CD4-positive, alpha-beta memory T cell (primary cell): ENCODE results near the gene EFCAB12. TPM values are rescaled to one million over a fixed set of nuclear protein-coding genes. Genes with fewer than 3 reads are reported as not detected.
A peak's percentile ranks its signal among the peaks of the same experiment; 100 is the strongest.

Source experiments
- CTCF ChIA-PET: fragments of 350-600 bp; sonication (Branson Sonifier 250); formaldehyde crosslinking; loops from one replicate; lab custom pipeline; 2021; ENCODE audit warnings: inconsistent platforms; ENCODE audit not compliant: partially characterized antibody; lab: Charles Lee
- POLR2A ChIA-PET: fragments of 350-600 bp; sonication (Branson Sonifier 250); formaldehyde crosslinking; loops from one replicate; lab custom pipeline; 2021; ENCODE audit not compliant: partially characterized antibody; lab: Charles Lee
- DNase-seq, 5 donors: peaks; one replicate each; pipeline versions ENCODE4 v3.0.0 to v3.0.0-alpha.2; 2020 to 2022; ENCODE audit warnings: mixed read lengths in 1 of 5
- H3K27ac ChIP-seq: one replicate; pipeline ENCODE4 v1.7.0; 2013; ENCODE audit warnings: low read depth, low read length
- H3K27me3 ChIP-seq: 2 replicates; pipeline ENCODE4 v1.7.0; 2013; ENCODE audit warnings: mild to moderate bottlenecking, low read length, moderate library complexity; ENCODE audit not compliant: insufficient read depth
- H3K36me3 ChIP-seq: 2 replicates; pipeline ENCODE4 v1.7.0; 2013; ENCODE audit warnings: mild to moderate bottlenecking, low read length, moderate library complexity; ENCODE audit not compliant: insufficient read depth
- H3K4me1 ChIP-seq: 2 replicates; pipeline ENCODE4 v1.7.0; 2013; ENCODE audit warnings: mild to moderate bottlenecking, low read length, moderate library complexity; ENCODE audit not compliant: insufficient read depth
- H3K4me3 ChIP-seq, 2 donors: one replicate each; pipeline ENCODE4 v1.7.0; 2013; ENCODE audit warnings: low read length in 2 of 2, mild to moderate bottlenecking in 1 of 2
- H3K9me3 ChIP-seq, 2 donors: one replicate each; pipeline ENCODE4 v1.7.0; 2013; ENCODE audit warnings: low read length in 2 of 2, control low read depth in 1 of 2; ENCODE audit not compliant: control insufficient read depth in 1 of 2
- H3K27ac Mint-ChIP-seq, 7 donors: one replicate each; pipeline ENCODE4 v1.8.0; 2020 to 2021; ENCODE audit warnings: mixed read lengths in 7 of 7, mild to moderate bottlenecking in 6 of 7, inconsistent platforms in 3 of 7, moderate library complexity in 3 of 7
- H3K27me3 Mint-ChIP-seq, 2 donors: one replicate each; pipeline ENCODE4 v1.8.0; 2020 to 2021; ENCODE audit warnings: mixed read lengths in 2 of 2
- H3K36me3 Mint-ChIP-seq, 2 donors: one replicate each; pipeline ENCODE4 v1.8.0; 2020 to 2021; ENCODE audit warnings: mixed read lengths in 2 of 2, inconsistent platforms in 1 of 2, mild to moderate bottlenecking in 1 of 2
- H3K4me1 Mint-ChIP-seq, 4 donors: one replicate each; pipeline ENCODE4 v1.8.0; 2020 to 2021; ENCODE audit warnings: mixed read lengths in 4 of 4, mild to moderate bottlenecking in 1 of 4
- H3K4me3 Mint-ChIP-seq, 8 donors: one replicate each; pipeline ENCODE4 v1.8.0; 2020 to 2021; ENCODE audit warnings: mixed read lengths in 8 of 8, mild to moderate bottlenecking in 7 of 8, moderate library complexity in 6 of 8, inconsistent platforms in 3 of 8
- H3K9me3 Mint-ChIP-seq, 8 donors: one replicate each; pipeline ENCODE4 v1.8.0; 2020 to 2021; ENCODE audit warnings: mixed read lengths in 8 of 8, mild to moderate bottlenecking in 5 of 8, inconsistent platforms in 3 of 8, moderate library complexity in 1 of 8
- intact Hi-C: fragments of 100-400 bp; cut with micrococcal nuclease; formaldehyde crosslinking; loops from one replicate; pipeline ENCODE4 v1.15.1; 2023
- polyA plus RNA-seq, 2 donors: library from polyadenylated mRNA; unstranded; fragments of 300-500 nt; fragmentation: Illumina TruSeq; gene quantifications; one replicate each; pipeline ENCODE4 v1.2.3, GENCODE V29; 2021
- total RNA-seq, 2 experiments: library from RNA; stranded (reverse); gene quantifications; one replicate each; pipeline ENCODE4 v1.2.3, GENCODE V29; 2021

EFCAB12 gene
- total and polyA plus RNA-seq, 4 experiments from 2014 or later: 0.09 to 1.6 (median 1.5) TPM; not detected in 1

GRCh38 chr3:129424185-129424841 lies 4.1 kb downstream of the EFCAB12 start:
- peaks cover 0 to 10% of the 10 kb centered on the region in 2 donors for H3K36me3 Mint-ChIP-seq
- H3K9me3 ChIP-seq: no peaks in the 10 kb centered on the region
- H3K4me1 Mint-ChIP-seq: peaks cover 12 to 21% (median 16%) of the 10 kb centered on the region in 4 donors
- no peaks in the 10 kb centered on the region for H3K27me3 ChIP-seq
- H3K9me3 Mint-ChIP-seq: peaks cover 0 to 2% (median 0%) of the 10 kb centered on the region in 8 donors
- CTCF ChIA-PET: no interaction called here
- intact Hi-C loops: loop anchor here (10.0 kb wide), 1 partner anchor 450 kb away; no protein-coding TSS in a partner anchor
- no peak overlapping the region for H3K4me3 Mint-ChIP-seq
- H3K36me3 ChIP-seq: no peaks in the 10 kb centered on the region
- POLR2A ChIA-PET: no interaction called here
- H3K27me3 Mint-ChIP-seq: no peaks in the 10 kb centered on the region
- H3K4me3 ChIP-seq: no peak overlapping the region
- no peak overlapping the region for H3K27ac ChIP-seq
- H3K27ac Mint-ChIP-seq: peak overlapping the region in 1 of 7 donors; percentile 46
- H3K4me1 ChIP-seq: peaks cover 15% of the 10 kb centered on the region
- DNase-seq: no peak

- intact Hi-C loops: loop anchor here (10.0 kb wide), 1 partner anchor 448 kb away; no protein-coding TSS in a partner anchor
- no peaks in the 10 kb centered on the region for H3K36me3 Mint-ChIP-seq
- no peaks in the 10 kb centered on the region for H3K36me3 ChIP-seq
- no peaks in the 10 kb centered on the region for H3K9me3 ChIP-seq
- H3K27ac ChIP-seq: no peak overlapping the region
- H3K27me3 Mint-ChIP-seq: no peaks in the 10 kb centered on the region
- H3K27me3 ChIP-seq: no peaks in the 10 kb centered on the region
- H3K4me3 Mint-ChIP-seq: no peak overlapping the region
- H3K4me1 ChIP-seq: peaks cover 3% of the 10 kb centered on the region
- H3K27ac Mint-ChIP-seq: no peak overlapping the region
- no peak overlapping the region for H3K4me3 ChIP-seq
- peaks cover 2 to 7% (median 4%) of the 10 kb centered on the region in 4 donors for H3K4me1 Mint-ChIP-seq
- ChIA-PET POLR2A (no interaction called here), CTCF (no interaction called here)
- H3K9me3 Mint-ChIP-seq: no peaks in the 10 kb centered on the region
- no peak for DNase-seq
These were observed 5.5 kb downstream of the EFCAB12 start for GRCh38 chr3:129422897-129423296.

DNA sequence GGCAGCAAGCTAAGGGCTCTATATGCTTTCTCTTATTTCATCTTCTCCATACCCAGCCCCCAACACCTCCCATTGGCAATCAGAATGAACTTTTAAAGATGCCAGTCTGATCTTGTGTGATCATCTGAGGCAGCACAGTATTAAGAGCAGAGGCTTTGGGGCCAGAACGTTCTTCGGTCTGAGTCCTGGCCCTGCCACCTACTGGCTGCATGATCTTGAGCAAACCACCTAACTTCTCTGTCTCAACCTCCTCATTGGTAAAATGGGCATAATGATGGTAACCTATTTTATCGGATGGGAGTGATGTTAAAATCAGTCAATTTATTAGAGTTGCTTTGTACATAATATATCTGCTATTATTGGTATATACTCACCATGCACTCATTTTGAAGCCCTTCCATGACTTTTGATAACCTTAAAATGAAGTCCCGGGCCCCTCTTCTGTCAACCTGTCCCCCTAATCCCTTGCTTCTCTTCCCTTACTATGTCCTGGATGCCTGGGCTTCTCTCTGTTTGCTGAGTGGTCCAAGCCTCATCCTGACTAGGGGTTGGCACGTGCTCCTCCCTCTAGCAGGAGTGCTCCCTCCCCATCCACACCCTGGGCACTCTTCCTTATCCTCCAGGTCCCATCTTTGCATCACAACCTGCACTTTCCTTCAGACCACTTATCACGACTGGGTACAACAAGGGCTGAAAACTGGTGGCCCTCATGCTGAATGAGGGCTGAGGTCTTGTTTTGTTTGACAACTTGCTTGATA lies 6.3 kb downstream of the EFCAB12 start:
- no peaks in the 10 kb centered on the region for H3K4me1 Mint-ChIP-seq

GRCh38 chr3:129421236-129421883 lies 7.1 kb downstream of the EFCAB12 start:
- no peaks in the 10 kb centered on the region for H3K36me3 ChIP-seq
- H3K27ac ChIP-seq: no peak overlapping the region
- no peaks in the 10 kb centered on the region for H3K36me3 Mint-ChIP-seq
- H3K27ac Mint-ChIP-seq: no peak overlapping the region
- no peaks in the 10 kb centered on the region for H3K9me3 ChIP-seq
- H3K27me3 ChIP-seq: no peaks in the 10 kb centered on the region
- H3K4me1 ChIP-seq: no peaks in the 10 kb centered on the region
- H3K9me3 Mint-ChIP-seq: no peaks in the 10 kb centered on the region
- ChIA-PET POLR2A (no interaction called here), CTCF (no interaction called here)
- no peaks in the 10 kb centered on the region for H3K27me3 Mint-ChIP-seq
- H3K4me3 ChIP-seq: no peak overlapping the region
- no peaks in the 10 kb centered on the region for H3K4me1 Mint-ChIP-seq
- H3K4me3 Mint-ChIP-seq: no peak overlapping the region
- intact Hi-C loops: loop anchor here (10.0 kb wide), 1 partner anchor 447 kb away; no protein-coding TSS in a partner anchor
- DNase-seq: no peak

More for the DNA sequence above, 6.3 kb downstream of the EFCAB12 start:
- Histone ChIP-seq H3K4me1 (no peaks in the 10 kb centered on the region), H3K27ac (no peak overlapping the region), H3K4me3 (no peak overlapping the region), H3K9me3 (no peaks in the 10 kb centered on the region), H3K36me3 (no peaks in the 10 kb centered on the region), H3K27me3 (no peaks in the 10 kb centered on the region)
- ChIA-PET CTCF (no interaction called here), POLR2A (no interaction called here)
- intact Hi-C loops: loop anchor here (10.0 kb wide), 1 partner anchor 447 kb away; no protein-coding TSS in a partner anchor
- no peak for DNase-seq
- Mint-ChIP-seq H3K4me3 (no peak overlapping the region), H3K36me3 (no peaks in the 10 kb centered on the region), H3K27ac (peak overlapping the region in 1 of 7 donors; percentile 44), H3K27me3 (no peaks in the 10 kb centered on the region), H3K9me3 (no peaks in the 10 kb centered on the region)

DNA sequence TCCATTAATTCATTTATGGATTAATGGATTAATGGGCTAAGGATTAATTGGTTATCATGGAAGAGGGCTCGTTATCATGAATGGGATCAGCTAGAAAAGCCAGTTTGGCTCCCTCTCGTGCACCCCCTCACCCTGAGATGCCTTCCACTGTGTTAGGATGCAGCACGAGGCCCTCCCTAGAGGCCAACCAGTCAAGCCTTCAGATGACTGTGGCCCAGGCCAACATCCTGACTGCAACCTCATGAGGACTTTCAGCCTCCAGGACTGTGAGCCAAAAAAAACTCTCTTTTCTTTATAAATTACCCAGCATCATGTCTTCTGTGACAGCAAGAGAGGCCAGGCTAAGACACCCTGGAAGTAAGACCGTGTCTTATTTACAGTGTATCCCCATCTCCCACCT lies 9.0 kb downstream of the EFCAB12 start:
- Mint-ChIP-seq H3K4me1 (no peaks in the 10 kb centered on the region), H3K27me3 (peaks cover 0 to 2% of the 10 kb centered on the region in 2 donors), H3K4me3 (no peak overlapping the region), H3K36me3 (no peaks in the 10 kb centered on the region), H3K27ac (no peak overlapping the region), H3K9me3 (no peaks in the 10 kb centered on the region)
- intact Hi-C loops: no loop called here
- no peak for DNase-seq
- H3K4me1 ChIP-seq: no peaks in the 10 kb centered on the region
- ChIA-PET POLR2A (interaction anchor here (0.7 to 1.0 kb wide), 2 partner anchors 24 to 366 kb away, joined by 3 read pairs; no protein-coding TSS in a partner anchor), CTCF (no interaction called here)
- H3K9me3 ChIP-seq: no peaks in the 10 kb centered on the region
- no peaks in the 10 kb centered on the region for H3K36me3 ChIP-seq
- H3K4me3 ChIP-seq: no peak overlapping the region
- H3K27ac ChIP-seq: no peak overlapping the region
- H3K27me3 ChIP-seq: no peaks in the 10 kb centered on the region

DNA sequence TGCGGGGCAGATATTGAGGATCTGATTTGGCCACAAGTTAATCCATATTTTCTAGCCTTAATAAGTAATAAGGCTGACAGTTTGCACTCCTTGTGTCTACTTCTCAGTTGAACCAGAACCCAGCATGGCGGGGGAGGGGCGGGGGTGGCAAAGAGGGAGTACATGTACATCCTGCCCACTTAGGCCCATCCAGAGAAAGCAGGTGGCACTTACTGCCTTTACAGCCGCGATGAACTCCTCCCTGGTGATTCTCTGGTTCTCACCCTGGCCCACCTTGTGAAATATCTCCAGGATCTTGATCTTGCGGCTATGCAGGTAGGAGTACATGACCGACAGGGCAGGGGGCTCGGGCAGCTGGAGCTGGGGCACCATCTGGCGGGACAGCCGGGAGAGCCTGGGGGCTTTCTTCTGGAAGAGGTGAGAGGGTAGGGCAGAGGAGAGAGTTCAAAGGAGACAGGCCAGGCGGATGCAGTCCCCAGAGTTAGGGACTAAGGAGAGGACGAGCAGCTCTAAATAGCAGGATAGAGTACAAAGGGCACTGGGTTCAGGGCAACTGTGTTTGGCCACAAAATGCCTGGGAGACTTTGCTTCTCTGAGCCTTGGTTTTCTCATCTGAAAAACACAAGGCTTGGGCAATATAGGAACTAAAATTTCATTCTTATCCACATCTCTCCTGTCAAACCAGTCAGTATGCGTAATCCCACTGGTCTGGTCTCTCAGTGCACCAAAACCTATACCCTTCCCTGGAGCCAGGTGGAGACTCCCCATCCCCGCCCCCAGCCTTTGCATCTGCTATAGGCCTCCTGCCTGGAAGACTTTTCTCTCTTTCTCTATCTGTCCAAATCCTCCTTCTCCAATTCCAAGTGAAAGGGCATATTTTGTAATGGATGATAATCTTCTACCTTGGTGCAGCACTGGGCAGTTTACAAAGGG lies 10.1 kb downstream of the EFCAB12 start:
- Mint-ChIP-seq H3K4me3 (no peak overlapping the region), H3K27ac (peak overlapping the region in 1 of 7 donors; percentile 80), H3K9me3 (no peaks in the 10 kb centered on the region), H3K36me3 (no peaks in the 10 kb centered on the region), H3K4me1 (no peaks in the 10 kb centered on the region), H3K27me3 (peaks cover 0 to 2% of the 10 kb centered on the region in 2 donors)
- ChIA-PET POLR2A (no interaction called here), CTCF (no interaction called here)
- no peak for DNase-seq
- Histone ChIP-seq H3K4me3 (no peak overlapping the region), H3K9me3 (no peaks in the 10 kb centered on the region), H3K36me3 (no peaks in the 10 kb centered on the region), H3K27me3 (no peaks in the 10 kb centered on the region), H3K27ac (no peak overlapping the region), H3K4me1 (no peaks in the 10 kb centered on the region)
- intact Hi-C loops: no loop called here
